ENCODE measurements around the gene CISD2. TPM values are rescaled to one million over a fixed set of nuclear protein-coding genes. Genes with fewer than 3 reads are reported as not detected.
"Not testable (repeated sequence)": the region's sequence is repeated elsewhere in the genome, so short reads cannot be mapped to it uniquely, and the experiment has no call there.

Gene CISD2
- 10 to 100 TPM; 31.9 to 42.3 TPM for total RNA-seq

GRCh38 chr4:102868781-102869568 lies at the start of gene CISD2:
Gene CISD2, plus strand, starts transcription at chr4:102868992. Its CDS starts 93 bp downstream, at chr4:102869085.
- Mint-ChIP-seq H3K36me3 (peaks cover 44% of the 10 kb centered on the region), H3K27ac (peak within 1 kb of the TSS; percentile 99), H3K9me3 (ENCODE audit: low read depth) (no peaks in the 10 kb centered on the region), H3K4me1 (peaks cover 55% of the 10 kb centered on the region), H3K4me3 (peak within 1 kb of the TSS; percentile 90), H3K27me3 (no peaks in the 10 kb centered on the region)
- peak; percentile 87 for ATAC-seq
- CTCF ChIA-PET: interaction anchor here (0.6 to 5.4 kb wide), 9 partner anchors 11 to 231 kb away, joined by 3 to 36 read pairs (median 3); partner anchors contain the start of genes BDH2 and UBE2D3
- DNase-seq: peak; percentile 96

GRCh38 chr4:102819100-102819499 lies 49.7 kb upstream of the CISD2 start:
- CTCF ChIA-PET: interaction anchor here (1.2 to 1.4 kb wide), 2 partner anchors 9 kb away, joined by 3 to 4 read pairs; no protein-coding TSS in a partner anchor
- peaks cover 63% of the 10 kb centered on the region for H3K36me3 Mint-ChIP-seq
- H3K4me3 Mint-ChIP-seq: peak overlapping the region; percentile 71
- peaks cover 83% of the 10 kb centered on the region for H3K4me1 Mint-ChIP-seq
- not testable (repeated sequence) for H3K27me3 Mint-ChIP-seq; H3K9me3 Mint-ChIP-seq (ENCODE audit: low read depth); DNase-seq; ATAC-seq
- H3K27ac Mint-ChIP-seq: peak overlapping the region; percentile 86

- Mint-ChIP-seq H3K36me3 (peaks cover 64% of the 10 kb centered on the region), H3K4me3 (peak overlapping the region; percentile 71), H3K27ac (peak overlapping the region; percentile 86), H3K4me1 (peaks cover 83% of the 10 kb centered on the region), H3K9me3 (ENCODE audit: low read depth) (no peaks in the 10 kb centered on the region), H3K27me3 (no peaks in the 10 kb centered on the region)
- peak; percentile 36 for ATAC-seq
- no peak for DNase-seq
- CTCF ChIA-PET: interaction anchor here (1.4 kb wide), 1 partner anchor 8 kb away, joined by 4 read pairs; no protein-coding TSS in a partner anchor
Observed at GRCh38 chr4:102819588-102820365, 49.0 kb upstream of the CISD2 start.

GRCh38 chr4:102823464-102823863 lies 45.3 kb upstream of the CISD2 start:
- Mint-ChIP-seq H3K4me3 (no peak overlapping the region), H3K4me1 (peaks cover 57% of the 10 kb centered on the region), H3K9me3 (ENCODE audit: low read depth) (no peaks in the 10 kb centered on the region), H3K27ac (peak overlapping the region; percentile 79), H3K27me3 (no peaks in the 10 kb centered on the region), H3K36me3 (peaks cover 37% of the 10 kb centered on the region)
- DNase-seq (no peak), ATAC-seq (no peak)
- CTCF ChIA-PET: interaction anchor here (1.0 to 2.9 kb wide), 4 partner anchors 45 to 392 kb away, joined by 3 to 14 read pairs (median 8); partner anchors contain the start of genes BDH2 and CISD2

GRCh38 chr4:102823897-102824296 lies 44.9 kb upstream of the CISD2 start:
- peaks cover 56% of the 10 kb centered on the region for H3K4me1 Mint-ChIP-seq
- DNase-seq: no peak
- H3K27me3 Mint-ChIP-seq: no peaks in the 10 kb centered on the region
- H3K27ac Mint-ChIP-seq: peak overlapping the region; percentile 79
- no peak for ATAC-seq
- no peak overlapping the region for H3K4me3 Mint-ChIP-seq
- H3K36me3 Mint-ChIP-seq: peaks cover 33% of the 10 kb centered on the region
- CTCF ChIA-PET: interaction anchor here (1.0 to 2.9 kb wide), 4 partner anchors 45 to 393 kb away, joined by 3 to 14 read pairs (median 8); partner anchors contain the start of genes BDH2 and CISD2
- no peaks in the 10 kb centered on the region for H3K9me3 Mint-ChIP-seq (ENCODE audit: low read depth)

- H3K36me3 Mint-ChIP-seq: peaks cover 32% of the 10 kb centered on the region
- no peaks in the 10 kb centered on the region for H3K9me3 Mint-ChIP-seq (ENCODE audit: low read depth)
- ATAC-seq (no peak), DNase-seq (no peak)
- H3K27me3 Mint-ChIP-seq: no peaks in the 10 kb centered on the region
- no peak overlapping the region for H3K4me3 Mint-ChIP-seq
- H3K4me1 Mint-ChIP-seq: peaks cover 59% of the 10 kb centered on the region
- CTCF ChIA-PET: interaction anchor here (1.7 to 2.9 kb wide), 3 partner anchors 45 to 393 kb away, joined by 6 to 14 read pairs (median 9); partner anchors contain the start of gene CISD2
- H3K27ac Mint-ChIP-seq: peak overlapping the region; percentile 73
Observed at GRCh38 chr4:102824398-102824797, 44.4 kb upstream of the CISD2 start.

- H3K27me3 Mint-ChIP-seq: no peaks in the 10 kb centered on the region
- no peak for ATAC-seq
- peak; percentile 63 for DNase-seq
- peaks cover 24% of the 10 kb centered on the region for H3K36me3 Mint-ChIP-seq
- no peaks in the 10 kb centered on the region for H3K9me3 Mint-ChIP-seq (ENCODE audit: low read depth)
- no peak overlapping the region for H3K27ac Mint-ChIP-seq
- no peak overlapping the region for H3K4me3 Mint-ChIP-seq
- H3K4me1 Mint-ChIP-seq: peaks cover 49% of the 10 kb centered on the region
- CTCF ChIA-PET: interaction anchor here (1.1 to 2.9 kb wide), 4 partner anchors 9 to 266 kb away, joined by 3 to 14 read pairs (median 6); partner anchors contain the start of gene CISD2
Observed at GRCh38 chr4:102825261-102826091, 43.3 kb upstream of the CISD2 start.

GRCh38 chr4:102826105-102826889 lies 42.5 kb upstream of the CISD2 start:
- CTCF ChIA-PET: interaction anchor here (1.1 to 3.3 kb wide), 5 partner anchors 10 to 265 kb away, joined by 3 to 36 read pairs (median 9); partner anchors contain the start of gene CISD2
- ATAC-seq: peak; percentile 0

GRCh38 chr4:102826890-102827673 lies 41.7 kb upstream of the CISD2 start, which contains the start of gene UBE2D3:
Gene UBE2D3, minus strand, starts transcription at chr4:102827551. Its CDS starts 1,043 bp downstream, at chr4:102826508.
- Mint-ChIP-seq H3K27ac (no peak within 1 kb of the TSS), H3K4me1 (peaks cover 36% of the 10 kb centered on the region), H3K36me3 (peaks cover 16% of the 10 kb centered on the region), H3K27me3 (no peaks in the 10 kb centered on the region), H3K9me3 (ENCODE audit: low read depth) (no peaks in the 10 kb centered on the region), H3K4me3 (no peak within 1 kb of the TSS)
- ATAC-seq: peak; percentile 52
- peak; percentile 97 for DNase-seq
- CTCF ChIA-PET: interaction anchor here (0.8 to 3.3 kb wide), 11 partner anchors 10 to 482 kb away, joined by 3 to 36 read pairs (median 5); partner anchors contain the start of genes BDH2, CISD2, NFKB1 and SLC39A8

More at GRCh38 chr4:102826105-102826889, 42.5 kb upstream of the CISD2 start:
- Mint-ChIP-seq H3K27me3 (no peaks in the 10 kb centered on the region), H3K27ac (no peak overlapping the region), H3K36me3 (peaks cover 17% of the 10 kb centered on the region), H3K4me3 (no peak overlapping the region), H3K4me1 (peaks cover 41% of the 10 kb centered on the region), H3K9me3 (ENCODE audit: low read depth) (no peaks in the 10 kb centered on the region)
- DNase-seq: no peak

GRCh38 chr4:102827674-102828496 lies 40.9 kb upstream of the CISD2 start:
- peaks cover 31% of the 10 kb centered on the region for H3K4me1 Mint-ChIP-seq
- H3K36me3 Mint-ChIP-seq: peaks cover 10% of the 10 kb centered on the region
- H3K9me3 Mint-ChIP-seq (ENCODE audit: low read depth): no peaks in the 10 kb centered on the region
- CTCF ChIA-PET: interaction anchor here (0.7 to 3.3 kb wide), 16 partner anchors 8 to 483 kb away, joined by 3 to 36 read pairs (median 4); partner anchors contain the start of genes BDH2, CISD2, NFKB1 and SLC39A8
- ATAC-seq (peak; percentile 75), DNase-seq (peak; percentile 100)
- H3K27me3 Mint-ChIP-seq: no peaks in the 10 kb centered on the region
- H3K4me3 Mint-ChIP-seq: no peak overlapping the region
- no peak overlapping the region for H3K27ac Mint-ChIP-seq

Measured in activated CD8-positive, alpha-beta memory T cell treated with anti-CD3 and anti-CD28 coated beads, Interleukin-2, amount 10 ng/mL, durations not matched to agents 7 days and 5 days (primary cell).